Activated T-helper 2 cell treated with anti-CD3 and anti-CD28 coated beads, Interferon-gamma antibody, Interleukin-2, Interleukin-4, amounts not matched to agents 10 μg/mL and 5 μg/mL and 100 μg/mL, durations not matched to agents 14 hours and 24 hours and 36 hours (primary cell): ENCODE data around the gene UBXN2A. TPM values are rescaled to one million over a fixed set of nuclear protein-coding genes. Genes with fewer than 3 reads are reported as not detected.
"Not testable (repeated sequence)": the region's sequence is repeated elsewhere in the genome, so short reads cannot be mapped to it uniquely, and the experiment has no call there.

ENCODE experiments used
- DNase-seq: peaks from one replicate; pipeline ENCODE4 v3.0.0; 2021; ENCODE audit warnings: low spot score
- H3K27ac Mint-ChIP-seq: one replicate; pipeline ENCODE4 v1.8.0; 2021; ENCODE audit warnings: mixed read lengths
- H3K27me3 Mint-ChIP-seq: one replicate; pipeline ENCODE4 v1.8.0; 2021; ENCODE audit warnings: low read depth, mixed read lengths
- H3K36me3 Mint-ChIP-seq: one replicate; pipeline ENCODE4 v1.8.0; 2021; ENCODE audit warnings: low read depth, mixed read lengths
- H3K4me1 Mint-ChIP-seq: one replicate; pipeline ENCODE4 v1.8.0; 2021; ENCODE audit warnings: low read depth, mixed read lengths
- H3K4me3 Mint-ChIP-seq: one replicate; pipeline ENCODE4 v1.8.0; 2021; ENCODE audit warnings: low read depth, mild to moderate bottlenecking, moderate library complexity, mixed read lengths
- H3K9me3 Mint-ChIP-seq: one replicate; pipeline ENCODE4 v1.8.0; 2021; ENCODE audit warnings: mixed read lengths
- intact Hi-C: fragments of 100-400 bp; cut with micrococcal nuclease; formaldehyde crosslinking; loops from one replicate; pipeline ENCODE4 v1.15.1; 2023
- total RNA-seq: library from RNA; stranded (reverse); gene quantifications from 2 replicates; pipeline ENCODE4 v1.2.3, GENCODE V29; 2022

Gene UBXN2A
- total RNA-seq, 1 donor from 2014 or later = 18.3 TPM

GRCh38 chr2:24009680-24010476 is 69.6 kb downstream of the UBXN2A start, which contains the start of gene MFSD2B:
MFSD2B (plus strand) TSS chr2:24010085; CDS start chr2:24010097, 12 bp downstream.
- no peak within 1 kb of the TSS for H3K4me3 Mint-ChIP-seq
- H3K36me3 Mint-ChIP-seq = no peaks in the 10 kb centered on the region
- intact Hi-C loops = no loop called here
- no peak for DNase-seq
- peaks cover 7% of the 10 kb centered on the region for H3K4me1 Mint-ChIP-seq
- no peaks in the 10 kb centered on the region for H3K9me3 Mint-ChIP-seq
- no peak within 1 kb of the TSS for H3K27ac Mint-ChIP-seq
- peaks cover 42% of the 10 kb centered on the region for H3K27me3 Mint-ChIP-seq

- H3K4me1 Mint-ChIP-seq = peaks cover 7% of the 10 kb centered on the region
- H3K4me3 Mint-ChIP-seq = no peak overlapping the region
- peaks cover 42% of the 10 kb centered on the region for H3K27me3 Mint-ChIP-seq
- intact Hi-C loops = no loop called here
- no peak overlapping the region for H3K27ac Mint-ChIP-seq
- no peaks in the 10 kb centered on the region for H3K36me3 Mint-ChIP-seq
- DNase-seq = no peak
- no peaks in the 10 kb centered on the region for H3K9me3 Mint-ChIP-seq
Observed at GRCh38 chr2:24010477-24011249, 70.4 kb downstream of the UBXN2A start.

- Mint-ChIP-seq H3K27ac (no peak overlapping the region), H3K4me3 (no peak overlapping the region)
Observed at GRCh38 chr2:24011250-24012104, 71.2 kb downstream of the UBXN2A start.

GRCh38 chr2:24012521-24013188 is 72.4 kb downstream of the UBXN2A start:
- H3K4me3 Mint-ChIP-seq = no peak overlapping the region
- H3K27ac Mint-ChIP-seq = no peak overlapping the region
- H3K4me1 Mint-ChIP-seq = peaks cover 7% of the 10 kb centered on the region
- DNase-seq = no peak
- no peaks in the 10 kb centered on the region for H3K36me3 Mint-ChIP-seq
- intact Hi-C loops = no loop called here
- no peaks in the 10 kb centered on the region for H3K9me3 Mint-ChIP-seq
- H3K27me3 Mint-ChIP-seq = peaks cover 42% of the 10 kb centered on the region

More at GRCh38 chr2:24011250-24012104, 71.2 kb downstream of the UBXN2A start:
- Mint-ChIP-seq H3K36me3 (no peaks in the 10 kb centered on the region), H3K9me3 (no peaks in the 10 kb centered on the region), H3K4me1 (peaks cover 7% of the 10 kb centered on the region), H3K27me3 (peaks cover 42% of the 10 kb centered on the region)
- DNase-seq = no peak
- intact Hi-C loops = no loop called here

GRCh38 chr2:24014902-24015301 is 74.6 kb downstream of the UBXN2A start:
- H3K9me3 Mint-ChIP-seq, intact Hi-C loops, H3K36me3 Mint-ChIP-seq, H3K4me3 Mint-ChIP-seq, H3K27ac Mint-ChIP-seq, H3K4me1 Mint-ChIP-seq, DNase-seq: not testable (repeated sequence)
- peaks cover 28% of the 10 kb centered on the region for H3K27me3 Mint-ChIP-seq

- no peak overlapping the region for H3K4me3 Mint-ChIP-seq
- peaks cover 26% of the 10 kb centered on the region for H3K27me3 Mint-ChIP-seq
- H3K9me3 Mint-ChIP-seq = no peaks in the 10 kb centered on the region
- no peaks in the 10 kb centered on the region for H3K36me3 Mint-ChIP-seq
- H3K27ac Mint-ChIP-seq = no peak overlapping the region
- intact Hi-C loops = no loop called here
- DNase-seq = no peak
- H3K4me1 Mint-ChIP-seq = peaks cover 7% of the 10 kb centered on the region
Observed at GRCh38 chr2:24015562-24016375, 75.5 kb downstream of the UBXN2A start.

- Mint-ChIP-seq H3K4me1 (peaks cover 4% of the 10 kb centered on the region), H3K4me3 (no peak overlapping the region), H3K27ac (no peak overlapping the region), H3K9me3 (no peaks in the 10 kb centered on the region), H3K27me3 (peaks cover 20% of the 10 kb centered on the region), H3K36me3 (no peaks in the 10 kb centered on the region)
- intact Hi-C loops = no loop called here
- no peak for DNase-seq
Observed at GRCh38 chr2:24016376-24016761, 76.1 kb downstream of the UBXN2A start.

- Mint-ChIP-seq H3K4me1 (no peaks in the 10 kb centered on the region), H3K27ac (no peak overlapping the region), H3K36me3 (no peaks in the 10 kb centered on the region), H3K27me3 (peaks cover 13% of the 10 kb centered on the region), H3K9me3 (no peaks in the 10 kb centered on the region), H3K4me3 (no peak overlapping the region)
- no peak for DNase-seq
- intact Hi-C loops = no loop called here
Observed at GRCh38 chr2:24016853-24017703, 76.8 kb downstream of the UBXN2A start.

- Mint-ChIP-seq H3K4me1 (no peaks in the 10 kb centered on the region), H3K9me3 (no peaks in the 10 kb centered on the region), H3K4me3 (no peak overlapping the region), H3K27me3 (peaks cover 7% of the 10 kb centered on the region), H3K36me3 (no peaks in the 10 kb centered on the region), H3K27ac (no peak overlapping the region)
- intact Hi-C loops = no loop called here
- DNase-seq = no peak
Observed at GRCh38 chr2:24017711-24018110, 77.4 kb downstream of the UBXN2A start.

- Mint-ChIP-seq H3K27me3 (peaks cover 4% of the 10 kb centered on the region), H3K4me1 (no peaks in the 10 kb centered on the region), H3K4me3 (no peak overlapping the region), H3K9me3 (no peaks in the 10 kb centered on the region), H3K36me3 (no peaks in the 10 kb centered on the region), H3K27ac (no peak overlapping the region)
- intact Hi-C loops = no loop called here
- DNase-seq = no peak
Observed at GRCh38 chr2:24018241-24018640, 78.0 kb downstream of the UBXN2A start.

- no peaks in the 10 kb centered on the region for H3K36me3 Mint-ChIP-seq
- no peaks in the 10 kb centered on the region for H3K4me1 Mint-ChIP-seq
- no peaks in the 10 kb centered on the region for H3K27me3 Mint-ChIP-seq
- H3K4me3 Mint-ChIP-seq = no peak overlapping the region
- intact Hi-C loops = no loop called here
- no peaks in the 10 kb centered on the region for H3K9me3 Mint-ChIP-seq
- H3K27ac Mint-ChIP-seq = no peak overlapping the region
- no peak for DNase-seq
Observed at GRCh38 chr2:24019729-24020128, 79.5 kb downstream of the UBXN2A start.
